ENCODE data around the gene APOBR. TPM values are rescaled to one million over a fixed set of nuclear protein-coding genes. Genes with fewer than 3 reads are reported as not detected.

APOBR gene
- total and polyA plus RNA-seq, 4 donors: 0.28 to 1.5 (median 1.3) TPM

DNA sequence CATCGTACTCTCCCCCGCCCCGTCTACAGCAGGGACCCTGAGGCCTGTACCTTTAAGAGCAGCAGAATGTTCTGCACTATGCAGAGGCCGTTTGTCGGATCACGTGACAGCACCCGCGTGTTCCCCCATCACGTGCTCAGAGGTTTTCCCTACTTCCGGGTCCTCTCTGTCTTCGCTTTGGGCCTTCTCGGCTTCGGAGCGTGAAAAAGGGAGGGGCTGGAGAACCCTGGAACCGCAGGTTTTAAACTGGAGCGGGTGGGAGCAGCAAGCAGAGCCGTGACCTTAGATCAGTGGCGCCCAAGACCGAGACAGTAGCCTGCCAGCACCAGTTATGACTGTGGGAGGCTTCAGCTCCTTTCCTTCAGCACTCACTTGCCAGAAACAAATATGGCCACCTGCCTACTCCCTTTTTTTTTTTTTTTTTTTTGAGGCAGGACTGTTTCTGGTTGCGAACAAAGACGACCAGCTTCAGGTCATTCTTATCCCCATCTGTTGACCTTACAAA is 2.4 kb upstream of the APOBR start, which contains the start of gene CLN3:
TSS of gene CLN3 (minus strand) at position 105 of the 505 bp plus-strand sequence. CDS start 315 bp downstream, outside the sequence.
- TF ChIP-seq CTCF (IDR thresholded peaks at IDR 0.05; ENCODE audit: low read depth, low read length, missing input control): no peak
- peak in 1 of 2 donors; percentile 36 for TF ChIP-seq RAD21 (IDR thresholded peaks at IDR 0.05)
- peak; percentile 28 for TF ChIP-seq NR2F2 (IDR thresholded peaks at IDR 0.05)
- no peak for TF ChIP-seq FOXA1 (IDR thresholded peaks at IDR 0.05)
- no peak for TF ChIP-seq FOXA2 (IDR thresholded peaks at IDR 0.05)
- TF ChIP-seq, protein P1, sequence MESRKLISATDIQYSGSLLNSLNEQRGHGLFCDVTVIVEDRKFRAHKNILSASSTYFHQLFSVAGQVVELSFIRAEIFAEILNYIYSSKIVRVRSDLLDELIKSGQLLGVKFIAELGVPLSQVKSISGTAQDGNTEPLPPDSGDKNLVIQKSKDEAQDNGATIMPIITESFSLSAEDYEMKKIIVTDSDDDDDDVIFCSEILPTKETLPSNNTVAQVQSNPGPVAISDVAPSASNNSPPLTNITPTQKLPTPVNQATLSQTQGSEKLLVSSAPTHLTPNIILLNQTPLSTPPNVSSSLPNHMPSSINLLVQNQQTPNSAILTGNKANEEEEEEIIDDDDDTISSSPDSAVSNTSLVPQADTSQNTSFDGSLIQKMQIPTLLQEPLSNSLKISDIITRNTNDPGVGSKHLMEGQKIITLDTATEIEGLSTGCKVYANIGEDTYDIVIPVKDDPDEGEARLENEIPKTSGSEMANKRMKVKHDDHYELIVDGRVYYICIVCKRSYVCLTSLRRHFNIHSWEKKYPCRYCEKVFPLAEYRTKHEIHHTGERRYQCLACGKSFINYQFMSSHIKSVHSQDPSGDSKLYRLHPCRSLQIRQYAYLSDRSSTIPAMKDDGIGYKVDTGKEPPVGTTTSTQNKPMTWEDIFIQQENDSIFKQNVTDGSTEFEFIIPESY (IDR thresholded peaks at IDR 0.05): no peak
- TF ChIP-seq GABPA (IDR thresholded peaks at IDR 0.05 in 1 of 2, conservative IDR thresholded peaks at IDR 0.05 in 1 of 2): peak in 1 of 2 donors; percentile 79
- TF ChIP-seq SP1 (IDR thresholded peaks at IDR 0.05): peak; percentile 37
- TF ChIP-seq, protein P2, sequence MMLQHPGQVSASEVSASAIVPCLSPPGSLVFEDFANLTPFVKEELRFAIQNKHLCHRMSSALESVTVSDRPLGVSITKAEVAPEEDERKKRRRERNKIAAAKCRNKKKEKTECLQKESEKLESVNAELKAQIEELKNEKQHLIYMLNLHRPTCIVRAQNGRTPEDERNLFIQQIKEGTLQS (IDR thresholded peaks at IDR 0.05): no peak
- peak; percentile 72 for TF ChIP-seq TAF1 (conservative IDR thresholded peaks at IDR 0.05)
- TF ChIP-seq HNF4A (conservative IDR thresholded peaks at IDR 0.05): peak; percentile 24
- peak in 1 of 2 donors; percentile 76 for TF ChIP-seq EGR1 (IDR thresholded peaks at IDR 0.05; ENCODE audit: low read depth in 2 of 2)
- peak; percentile 100 for TF ChIP-seq YY1 (IDR thresholded peaks at IDR 0.05)
- peak in 1 of 2 donors; percentile 51 for TF ChIP-seq RXRA (IDR thresholded peaks at IDR 0.05)
- TF ChIP-seq JUND (IDR thresholded peaks at IDR 0.05): no peak
- no peak for TF ChIP-seq HNF4G (IDR thresholded peaks at IDR 0.05)
- TF ChIP-seq, protein P3, sequence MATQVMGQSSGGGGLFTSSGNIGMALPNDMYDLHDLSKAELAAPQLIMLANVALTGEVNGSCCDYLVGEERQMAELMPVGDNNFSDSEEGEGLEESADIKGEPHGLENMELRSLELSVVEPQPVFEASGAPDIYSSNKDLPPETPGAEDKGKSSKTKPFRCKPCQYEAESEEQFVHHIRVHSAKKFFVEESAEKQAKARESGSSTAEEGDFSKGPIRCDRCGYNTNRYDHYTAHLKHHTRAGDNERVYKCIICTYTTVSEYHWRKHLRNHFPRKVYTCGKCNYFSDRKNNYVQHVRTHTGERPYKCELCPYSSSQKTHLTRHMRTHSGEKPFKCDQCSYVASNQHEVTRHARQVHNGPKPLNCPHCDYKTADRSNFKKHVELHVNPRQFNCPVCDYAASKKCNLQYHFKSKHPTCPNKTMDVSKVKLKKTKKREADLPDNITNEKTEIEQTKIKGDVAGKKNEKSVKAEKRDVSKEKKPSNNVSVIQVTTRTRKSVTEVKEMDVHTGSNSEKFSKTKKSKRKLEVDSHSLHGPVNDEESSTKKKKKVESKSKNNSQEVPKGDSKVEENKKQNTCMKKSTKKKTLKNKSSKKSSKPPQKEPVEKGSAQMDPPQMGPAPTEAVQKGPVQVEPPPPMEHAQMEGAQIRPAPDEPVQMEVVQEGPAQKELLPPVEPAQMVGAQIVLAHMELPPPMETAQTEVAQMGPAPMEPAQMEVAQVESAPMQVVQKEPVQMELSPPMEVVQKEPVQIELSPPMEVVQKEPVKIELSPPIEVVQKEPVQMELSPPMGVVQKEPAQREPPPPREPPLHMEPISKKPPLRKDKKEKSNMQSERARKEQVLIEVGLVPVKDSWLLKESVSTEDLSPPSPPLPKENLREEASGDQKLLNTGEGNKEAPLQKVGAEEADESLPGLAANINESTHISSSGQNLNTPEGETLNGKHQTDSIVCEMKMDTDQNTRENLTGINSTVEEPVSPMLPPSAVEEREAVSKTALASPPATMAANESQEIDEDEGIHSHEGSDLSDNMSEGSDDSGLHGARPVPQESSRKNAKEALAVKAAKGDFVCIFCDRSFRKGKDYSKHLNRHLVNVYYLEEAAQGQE (IDR thresholded peaks at IDR 0.05): peak; percentile 83
- TF ChIP-seq, protein P4, sequence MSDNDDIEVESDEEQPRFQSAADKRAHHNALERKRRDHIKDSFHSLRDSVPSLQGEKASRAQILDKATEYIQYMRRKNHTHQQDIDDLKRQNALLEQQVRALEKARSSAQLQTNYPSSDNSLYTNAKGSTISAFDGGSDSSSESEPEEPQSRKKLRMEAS (IDR thresholded peaks at IDR 0.05): peak; percentile 99
- no peaks in the 10 kb centered on the region for H3K9me3 ChIP-seq (ENCODE audit: control insufficient read depth in 4 of 4, low read length in 3 of 4)
- peak within 1 kb of the TSS; percentile 62 to 96 (median 95) for H3K4me3 ChIP-seq (ENCODE audit: low read depth in 1 of 3, low read length in 3 of 3)
- peaks cover 3 to 12% (median 8%) of the 10 kb centered on the region in 4 donors for H3K36me3 ChIP-seq (ENCODE audit: control insufficient read depth in 4 of 4, insufficient read depth in 3 of 4, low read depth in 1 of 4, low read length in 3 of 4)
- H3K4me1 ChIP-seq (ENCODE audit: control insufficient read depth in 4 of 4, insufficient read depth in 4 of 4, low read length in 3 of 4): peaks cover 0 to 17% (median 7%) of the 10 kb centered on the region in 4 donors
- peak within 1 kb of the TSS; percentile 80 to 98 for H3K27ac ChIP-seq (ENCODE audit: low read depth in 1 of 2, low read length in 2 of 2)
- peak within 1 kb of the TSS; percentile 85 to 93 for H3K9ac ChIP-seq (ENCODE audit: low read depth in 1 of 2, low read length in 2 of 2)
- WGBS: under 1% methylated on average over 21 of the region's 21 CpGs
- DNase-seq (ENCODE audit: low spot score): peak; percentile 86
- no peaks in the 10 kb centered on the region for H3K27me3 ChIP-seq (ENCODE audit: control insufficient read depth in 4 of 4, insufficient read depth in 4 of 4, low read length in 3 of 4)
